GM21528 (cell line): ENCODE data around the gene CD53.
"Not testable (repeated sequence)": the region's sequence is repeated elsewhere in the genome, so short reads cannot be mapped to it uniquely, and the experiment has no call there.

ENCODE experiments used
- ATAC-seq: cut with Tn5 transposase; IDR thresholded peaks from one replicate; pipeline ENCODE4 v1.9.1; 2021; ENCODE audit warnings: mild to moderate bottlenecking, moderate library complexity; ENCODE audit not compliant: unreplicated experiment, low FRiP score

CD53 gene

DNA sequence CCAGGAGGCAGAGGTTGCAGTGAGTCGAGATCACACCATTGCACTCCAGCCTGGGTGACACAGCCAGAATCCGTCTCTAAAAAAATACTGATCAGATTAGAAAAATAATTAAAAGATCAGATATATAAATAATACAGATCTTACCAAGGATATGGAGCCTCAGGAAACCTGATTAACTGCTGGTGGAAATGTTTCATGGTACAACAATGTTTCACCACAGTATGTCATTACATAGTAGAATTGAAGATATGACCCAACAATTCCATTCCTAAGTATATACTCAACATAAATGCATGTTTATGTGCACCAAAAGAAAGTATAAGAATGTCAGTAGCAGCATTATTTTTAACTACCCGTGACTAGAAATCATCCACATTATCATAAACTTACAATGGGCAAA, 41.7 kb downstream of the CD53 start:
- no peak for ATAC-seq

DNA sequence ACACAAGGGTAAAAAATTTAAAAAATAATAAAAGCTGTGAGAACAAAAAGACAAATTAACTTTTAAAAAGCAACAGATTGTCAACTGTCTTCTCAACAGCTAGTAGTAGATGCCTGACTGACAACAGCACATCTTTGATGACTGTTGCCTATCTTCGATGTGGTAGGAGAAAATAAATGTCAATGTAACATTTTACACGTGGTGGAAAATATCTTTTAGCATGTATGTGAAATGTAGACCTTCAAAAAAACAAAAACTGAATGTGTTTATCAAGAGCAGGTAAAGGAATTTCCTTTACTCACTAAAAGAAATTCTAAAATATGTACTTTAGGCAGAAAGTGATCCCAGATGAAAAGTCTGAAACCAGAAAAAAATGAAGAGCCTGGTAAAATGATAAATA, 42.9 kb downstream of the CD53 start:
- ATAC-seq, result no peak

DNA sequence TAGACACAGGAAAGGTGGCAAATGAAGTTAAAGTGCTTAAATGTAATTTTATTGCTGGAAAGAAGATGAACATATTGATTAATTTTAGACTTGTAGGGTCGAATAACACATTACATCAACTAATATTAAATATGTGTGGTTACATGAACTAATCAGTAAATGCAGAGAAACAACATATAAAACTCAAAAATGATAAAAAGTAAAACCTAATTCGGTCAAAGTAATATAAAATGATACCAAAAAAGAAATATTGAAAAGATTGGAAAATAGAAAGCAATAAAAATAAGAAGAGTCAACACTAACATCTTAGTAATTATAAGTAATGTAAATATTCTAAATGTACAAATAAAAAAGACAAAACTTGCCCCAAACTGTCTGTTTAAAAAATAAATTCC, 43.3 kb downstream of the CD53 start:
- no peak for ATAC-seq

DNA sequence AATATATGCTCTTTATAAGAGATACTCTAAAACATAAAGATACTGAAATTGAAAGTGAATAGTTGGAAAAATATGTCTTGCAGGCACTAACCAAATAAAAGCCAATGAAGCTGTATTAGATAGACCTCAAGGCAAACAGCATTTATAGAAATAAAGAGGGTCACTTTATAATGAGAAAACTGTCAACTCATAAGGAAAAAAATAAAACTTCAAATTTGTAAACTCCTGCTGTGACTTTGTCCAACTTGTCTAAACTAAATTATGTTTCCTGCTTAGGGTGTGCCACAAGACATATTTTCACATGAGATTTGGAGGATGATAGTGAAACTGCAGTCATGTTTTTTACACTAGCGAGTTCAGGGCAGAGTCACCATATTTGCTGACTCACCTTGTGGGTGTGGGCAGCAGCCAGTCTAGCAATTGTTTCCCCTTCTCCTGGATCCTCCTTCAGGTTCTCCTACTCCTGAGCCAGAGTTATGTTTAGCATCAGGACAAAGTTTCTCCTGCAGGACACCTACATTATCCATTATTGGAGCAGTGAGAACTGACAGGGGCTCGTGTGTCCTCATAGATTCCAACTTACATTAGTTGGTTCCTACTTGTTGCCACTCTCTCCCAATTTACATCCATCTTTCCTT, 43.8 kb downstream of the CD53 start:
- peak; percentile 58 for ATAC-seq

DNA sequence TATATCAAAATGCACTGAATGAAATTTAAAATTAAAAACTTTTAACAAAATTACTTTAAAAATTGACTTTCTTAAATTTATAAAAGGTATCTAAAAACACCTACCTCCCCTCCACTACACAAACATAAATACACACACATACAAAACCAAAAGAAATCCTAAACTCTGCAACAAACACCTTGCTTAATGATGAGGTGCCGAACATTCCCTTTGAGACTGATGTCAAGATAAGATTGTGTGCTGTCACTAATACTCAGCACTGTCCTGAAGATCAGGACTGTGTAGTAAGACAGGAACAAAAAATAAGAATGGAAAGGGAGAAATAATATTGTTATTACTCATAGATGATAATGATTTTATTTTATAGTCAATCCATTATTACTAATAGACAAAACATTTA, 45.1 kb downstream of the CD53 start:
- ATAC-seq, result no peak

DNA sequence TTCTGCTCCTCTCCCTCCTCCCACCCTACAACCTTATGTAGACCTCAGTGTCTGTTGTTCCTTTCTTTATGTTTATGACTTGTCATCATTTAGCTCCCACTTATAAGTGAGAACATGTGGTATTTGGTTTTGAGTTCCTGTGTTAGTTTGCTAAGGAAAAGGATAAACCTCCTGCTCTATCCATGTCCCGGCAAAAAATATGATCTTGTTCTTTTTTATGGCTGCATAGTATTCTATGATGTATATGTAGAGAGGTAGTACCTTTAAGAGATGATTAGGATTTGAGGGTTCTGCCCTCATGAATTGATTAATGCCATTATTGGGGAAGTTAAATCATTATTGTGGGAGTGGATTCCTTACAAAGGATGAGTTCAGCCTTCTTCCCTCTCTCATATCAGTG, 49.0 kb downstream of the CD53 start:
- ATAC-seq, result no peak

DNA sequence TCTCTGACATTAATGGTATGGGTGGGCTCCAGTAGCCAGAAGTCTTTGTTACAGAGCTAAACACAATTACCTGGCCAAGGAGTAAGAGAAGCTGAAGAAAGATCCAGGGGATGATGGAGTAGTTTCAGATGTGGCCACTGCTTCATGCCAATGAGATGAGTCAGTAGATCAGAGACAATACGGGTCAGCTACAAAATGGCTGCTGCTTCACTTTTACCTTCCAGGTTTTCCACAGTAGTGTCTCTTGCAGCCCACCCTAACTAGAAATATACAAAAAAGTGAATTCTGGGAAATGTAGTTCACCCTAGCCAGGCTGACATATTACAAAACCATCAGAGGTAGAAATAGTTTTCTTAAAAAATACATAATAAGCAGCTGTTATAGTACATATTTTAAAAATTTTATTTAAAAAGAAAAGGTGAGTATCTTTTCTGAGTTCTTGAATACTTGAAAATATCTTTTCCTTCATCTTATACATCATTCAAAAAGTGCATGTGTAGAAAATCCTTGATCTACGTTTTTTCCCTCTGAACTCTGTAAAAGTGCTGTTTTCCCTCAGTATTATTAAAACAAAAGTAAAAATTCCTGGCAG, 54.6 kb downstream of the CD53 start:
- ATAC-seq, result no peak

DNA sequence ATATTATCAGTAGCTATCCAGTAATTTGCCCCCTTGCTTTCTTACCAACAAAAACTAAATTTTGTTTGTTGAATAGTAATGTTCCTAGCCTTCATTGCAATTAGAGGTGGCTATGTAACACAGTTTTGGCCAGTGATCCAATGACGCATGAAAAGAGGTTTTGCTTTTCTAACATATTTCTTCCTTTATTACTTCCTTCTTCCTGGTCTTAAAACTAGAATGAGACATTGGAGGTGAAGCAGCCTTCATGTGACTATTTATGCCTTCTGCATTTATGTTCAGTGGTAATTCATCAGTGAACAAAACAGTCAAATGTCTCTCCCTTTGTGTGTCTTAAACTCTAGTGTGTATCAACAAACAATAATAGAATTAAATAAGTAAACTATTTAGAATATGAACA, 55.2 kb downstream of the CD53 start:
- no peak for ATAC-seq

DNA sequence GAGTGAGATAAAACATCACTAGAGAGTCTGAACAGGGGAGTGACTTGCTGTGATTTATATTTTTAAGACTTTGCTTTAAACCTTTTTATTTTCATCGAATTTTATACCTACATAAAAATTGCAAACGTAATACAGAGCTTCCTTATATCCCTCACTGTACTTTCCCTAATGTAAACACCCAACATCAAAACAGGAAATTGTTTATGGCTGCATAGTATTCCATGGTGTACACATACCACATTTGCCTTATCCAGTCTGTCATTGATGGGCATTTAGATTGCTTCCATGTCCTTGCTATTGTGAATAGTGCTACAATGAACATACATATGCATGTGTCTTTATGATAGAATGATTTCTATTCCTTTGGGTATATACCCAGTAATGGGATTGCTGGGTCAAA, 56.0 kb downstream of the CD53 start:
- no peak for ATAC-seq

DNA sequence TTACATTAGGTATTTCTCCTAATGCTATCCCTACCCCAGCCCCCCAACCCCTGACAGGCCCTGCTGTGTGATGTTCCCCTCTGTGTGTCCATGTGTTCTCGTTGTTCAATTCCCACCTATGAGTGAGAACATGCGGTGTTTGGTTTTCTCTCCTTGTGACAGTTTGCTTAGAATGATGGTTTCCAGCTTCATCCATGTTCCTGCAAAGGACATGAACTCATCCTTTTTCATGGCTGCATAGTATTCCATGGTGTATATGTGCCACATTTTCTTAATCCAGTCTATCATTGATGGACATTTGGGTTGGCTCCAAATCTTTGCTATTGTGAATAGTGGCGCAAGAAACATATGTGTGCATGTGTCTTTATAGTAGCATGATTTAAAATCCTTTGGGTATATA, 58.1 kb downstream of the CD53 start:
- not testable (repeated sequence) for ATAC-seq

DNA sequence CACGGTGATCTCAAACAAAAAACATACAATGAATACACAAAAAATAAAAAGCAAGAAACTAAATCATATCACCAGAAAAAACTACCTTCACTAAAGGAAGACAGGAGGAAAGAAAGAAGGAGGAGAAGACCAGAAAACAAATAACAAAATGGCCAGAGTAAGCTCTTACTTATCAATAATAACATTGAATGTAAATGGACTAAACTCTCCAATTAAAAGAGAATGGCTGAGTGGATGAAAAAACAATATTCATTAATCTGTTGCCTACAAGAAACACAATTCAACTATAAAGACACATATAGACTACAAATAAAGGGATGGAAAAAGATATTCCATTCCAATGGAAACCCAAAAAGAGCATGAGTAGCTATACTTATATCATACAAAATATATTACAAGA, 63.6 kb downstream of the CD53 start:
- ATAC-seq, result no peak

DNA sequence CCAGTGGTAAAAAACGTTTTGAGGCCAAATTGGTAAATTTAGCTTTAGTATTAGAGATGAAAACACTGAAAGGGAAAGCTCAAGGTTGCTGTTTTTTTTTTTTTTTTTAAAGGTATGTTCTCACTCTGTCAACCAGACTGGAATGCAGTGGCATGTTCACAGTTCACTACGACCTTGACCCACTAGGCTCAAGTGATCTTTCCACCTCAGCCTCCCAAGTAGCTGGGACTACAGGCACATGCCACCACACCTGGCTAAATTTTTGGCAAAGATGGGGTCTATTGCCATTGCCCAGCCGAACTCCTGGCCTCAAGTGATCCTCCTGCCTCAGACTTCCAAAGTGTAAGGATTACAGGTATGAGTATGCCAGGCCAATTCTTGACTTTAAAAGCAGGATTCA, 71.9 kb downstream of the CD53 start:
- ATAC-seq, result no peak

DNA sequence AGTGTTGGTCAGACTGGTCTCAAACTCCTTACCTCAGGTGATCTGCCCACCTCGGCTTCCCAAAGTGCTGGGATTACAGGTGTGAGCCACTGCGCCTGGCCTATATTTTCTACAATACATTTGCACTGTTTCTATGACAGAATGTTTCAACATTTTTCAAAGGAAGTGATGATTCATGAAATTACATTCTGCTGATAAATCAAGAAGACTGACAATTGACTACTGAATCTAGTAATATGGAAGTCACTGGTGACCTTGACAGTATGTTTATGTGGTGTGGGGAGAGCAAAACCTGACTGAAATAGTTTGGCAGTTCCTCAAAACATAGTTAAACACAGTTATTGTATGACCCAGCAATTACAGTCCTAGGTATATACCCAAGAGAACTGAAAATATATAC, 72.7 kb downstream of the CD53 start:
- ATAC-seq, result no peak

DNA sequence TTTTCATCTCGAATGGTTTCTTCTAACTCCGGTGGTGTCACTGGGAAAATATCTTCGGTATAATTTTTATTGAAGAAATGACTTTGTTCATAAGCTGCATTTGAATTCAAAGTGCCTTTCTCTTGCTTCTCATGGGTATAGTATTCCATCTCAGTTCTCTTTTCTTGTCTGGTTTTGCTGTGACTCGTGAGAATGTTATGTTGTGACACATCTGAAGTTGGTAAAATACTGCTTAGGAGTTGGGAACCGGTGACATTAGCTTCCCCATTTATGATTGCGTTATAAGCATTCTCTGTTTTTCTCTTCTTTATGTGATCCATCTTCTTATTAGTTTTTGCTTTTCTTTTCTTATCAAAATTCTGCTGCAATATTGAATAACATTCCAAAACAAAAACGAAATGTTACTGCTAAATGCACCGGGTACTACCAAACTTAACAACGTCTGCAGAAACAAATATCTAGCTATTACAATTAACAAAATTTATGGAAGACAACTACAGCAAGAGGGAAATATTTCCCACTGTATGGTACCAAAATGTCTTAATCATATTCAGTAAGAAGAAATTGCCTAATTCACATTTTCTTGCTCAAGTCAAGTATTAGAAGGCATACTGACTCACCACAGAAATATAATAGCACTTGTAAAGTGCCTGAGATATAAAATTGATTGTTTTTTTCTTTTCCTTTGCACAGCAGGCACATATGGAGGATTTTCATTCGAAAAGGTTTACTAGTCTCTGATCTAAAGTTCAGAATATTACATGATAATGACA, 75.3 kb downstream of the CD53 start:
- no peak for ATAC-seq
